IMR-90 (cell line): ENCODE results near the gene ARAP2.

Experiments used
- CEBPB ChIP-seq: IDR thresholded peaks from 2 replicates; pipeline ENCODE4 v1.6.1; 2012; ENCODE audit warnings: low read depth, low read length, improper control_type of control experiment
- CHD1 ChIP-seq: IDR thresholded peaks from 2 replicates; pipeline ENCODE4 v1.6.1; 2012; ENCODE audit warnings: low read depth, low read length, improper control_type of control experiment
- CTCF ChIP-seq: conservative IDR thresholded peaks from 2 replicates; pipeline ENCODE4 v1.5.1; 2012; ENCODE audit warnings: mild to moderate bottlenecking, low read depth, low read length, improper control_type of control experiment
- ELK1 ChIP-seq: fragments of 150-350 bp; IDR thresholded peaks from 2 replicates; pipeline ENCODE4 v1.6.1; 2016; ENCODE audit warnings: low read depth, mild to moderate bottlenecking, low read length, moderate library complexity, borderline replicate concordance
- FOS ChIP-seq: fragments of 150-350 bp; IDR thresholded peaks from 2 replicates; pipeline ENCODE4 v1.6.1; 2016; ENCODE audit warnings: low read depth, low read length
- MAFK ChIP-seq: IDR thresholded peaks from 2 replicates; pipeline ENCODE4 v1.6.1; 2012; ENCODE audit warnings: low read depth, low read length, improper control_type of control experiment
- MAZ ChIP-seq: IDR thresholded peaks from 2 replicates; pipeline ENCODE4 v1.6.1; 2012; ENCODE audit warnings: low read depth, mild to moderate bottlenecking, low read length, improper control_type of control experiment, moderate library complexity, borderline replicate concordance
- MXI1 ChIP-seq: IDR thresholded peaks from 2 replicates; pipeline ENCODE4 v1.6.1; 2012; ENCODE audit warnings: low read depth, mild to moderate bottlenecking, low read length, moderate library complexity, borderline replicate concordance
- NFE2L2 ChIP-seq: fragments of 150-350 bp; IDR thresholded peaks from 2 replicates; pipeline ENCODE4 v1.6.1; 2016; ENCODE audit warnings: low read depth, mild to moderate bottlenecking, low read length
- POLR2A ChIP-seq: IDR thresholded peaks from 2 replicates; pipeline ENCODE4 v1.6.1; 2012; ENCODE audit warnings: mild to moderate bottlenecking, low read depth, low read length
- RAD21 ChIP-seq: IDR thresholded peaks from 2 replicates; pipeline ENCODE4 v1.6.1; 2012; ENCODE audit warnings: low read length, improper control_type of control experiment
- RFX5 ChIP-seq: IDR thresholded peaks from 2 replicates; pipeline ENCODE4 v1.8.0; 2012; ENCODE audit warnings: low read depth, mild to moderate bottlenecking, low read length, moderate library complexity
- SMC3 ChIP-seq: fragments of 150-350 bp; IDR thresholded peaks from 2 replicates; pipeline ENCODE4 v1.6.1; 2016; ENCODE audit warnings: low read depth, mild to moderate bottlenecking, antibody characterized with exemption, low read length, moderate library complexity
- USF2 ChIP-seq: fragments of 150-350 bp; IDR thresholded peaks from 2 replicates; pipeline ENCODE4 v1.6.1; 2017; ENCODE audit warnings: mild to moderate bottlenecking, antibody characterized with exemption, low read length, low read depth

- TF ChIP-seq CTCF (no peak), POLR2A (no peak), MAFK (no peak), USF2 (no peak), MXI1 (no peak), RFX5 (no peak), FOS (no peak), SMC3 (no peak), ELK1 (no peak), RAD21 (no peak), CHD1 (no peak), NFE2L2 (no peak), CEBPB (no peak), MAZ (no peak)
Observed at GRCh38 chr4:36269101-36269500, 24.8 kb upstream of the ARAP2 start.
